Gastroesophageal sphincter (tissue), 4 donors: ENCODE results near the gene CDYL2. TPM values are rescaled to one million over a fixed set of nuclear protein-coding genes. Genes with fewer than 3 reads are reported as not detected.
"Not testable (repeated sequence)": the region's sequence is repeated elsewhere in the genome, so short reads cannot be mapped to it uniquely, and the experiment has no call there.

Experiments used
- ATAC-seq: fragments of 150-250 bp; one replicate; pipeline ENCODE4 v1.9.1; 2016; ENCODE audit warnings: mild to moderate bottlenecking, moderate library complexity
- H3K27ac ChIP-seq, 4 donors: fragments of 200-600 bp; sonication (generic) in 3 of 4; 1 replicate in 3 of 4; 2 replicates in 1 of 4; pipeline ENCODE4 v1.5.1; 2016 to 2019
- H3K27me3 ChIP-seq: fragments of 200-600 bp; sonication (generic); one replicate; pipeline ENCODE4 v1.5.1; 2019
- H3K36me3 ChIP-seq, 2 donors: fragments of 200-600 bp; sonication (generic); one replicate each; pipeline ENCODE4 v1.5.1; 2019; ENCODE audit warnings: control low read depth in 1 of 2
- H3K4me1 ChIP-seq, 3 donors: fragments of 200-600 bp; sonication (generic); 1 replicate in 2 of 3; 2 replicates in 1 of 3; pipeline ENCODE4 v1.5.1; 2016 to 2019; ENCODE audit warnings: control low read depth in 2 of 3
- H3K4me3 ChIP-seq, 2 donors: fragments of 200-600 bp; sonication (generic); one replicate each; pipeline ENCODE4 v1.5.1; 2019; ENCODE audit warnings: mild to moderate bottlenecking in 1 of 2, moderate library complexity in 1 of 2
- H3K9me3 ChIP-seq, 3 donors: fragments of 200-600 bp; sonication (generic); one replicate each; pipeline ENCODE4 v1.5.1; 2017 to 2019; ENCODE audit warnings: control low read depth in 2 of 3
- EP300 ChIP-seq: sonication (generic); formaldehyde crosslinking; IDR thresholded peaks from one replicate; pipeline ENCODE4 v1.6.1; 2017; ENCODE audit warnings: antibody characterized with exemption, mild to moderate bottlenecking
- POLR2A ChIP-seq, 2 donors: fragments of 450-650 bp; IDR thresholded peaks; one replicate each; pipeline ENCODE4 v1.6.1; 2017; ENCODE audit warnings: antibody characterized with exemption in 2 of 2, mild to moderate bottlenecking in 2 of 2, moderate library complexity in 1 of 2
- POLR2AphosphoS5 ChIP-seq: sonication (generic); formaldehyde crosslinking; IDR thresholded peaks from one replicate; pipeline ENCODE4 v1.6.1; 2017; ENCODE audit warnings: antibody characterized with exemption
- WGBS, 2 donors: methylation state at CpG; one replicate each; pipeline ENCODE4 v1.1.5; 2018; ENCODE audit warnings: low coverage in 1 of 2; 5-methylcytosine and 5-hydroxymethylcytosine counted together
- total RNA-seq, 4 donors: library from RNA; depleted of rRNA; stranded (reverse); fragments of >200 nt; gene quantifications; one replicate each; pipeline ENCODE4 v1.1.0, GENCODE V29; 2016
- TF ChIP-seq, protein P1 (sequence below), 4 experiments: fragments of 200-600 bp in 2 of 4; fragments of 450-650 bp in 2 of 4; sonication (generic) in 1 of 4; IDR thresholded peaks; one replicate each; pipeline ENCODE4 v1.5.1; 2017 to 2019; ENCODE audit warnings: antibody characterized with exemption in 4 of 4, mild to moderate bottlenecking in 2 of 4, moderate library complexity in 2 of 4

The CDYL2 gene
- total RNA-seq, 4 donors from 2014 or later: 0.78 to 11.7 (median 3.2) TPM

- H3K9me3 ChIP-seq: peaks cover 0 to 22% (median 0%) of the 10 kb centered on the region in 3 donors
- no peaks in the 10 kb centered on the region for H3K27me3 ChIP-seq
- TF ChIP-seq, protein P1, sequence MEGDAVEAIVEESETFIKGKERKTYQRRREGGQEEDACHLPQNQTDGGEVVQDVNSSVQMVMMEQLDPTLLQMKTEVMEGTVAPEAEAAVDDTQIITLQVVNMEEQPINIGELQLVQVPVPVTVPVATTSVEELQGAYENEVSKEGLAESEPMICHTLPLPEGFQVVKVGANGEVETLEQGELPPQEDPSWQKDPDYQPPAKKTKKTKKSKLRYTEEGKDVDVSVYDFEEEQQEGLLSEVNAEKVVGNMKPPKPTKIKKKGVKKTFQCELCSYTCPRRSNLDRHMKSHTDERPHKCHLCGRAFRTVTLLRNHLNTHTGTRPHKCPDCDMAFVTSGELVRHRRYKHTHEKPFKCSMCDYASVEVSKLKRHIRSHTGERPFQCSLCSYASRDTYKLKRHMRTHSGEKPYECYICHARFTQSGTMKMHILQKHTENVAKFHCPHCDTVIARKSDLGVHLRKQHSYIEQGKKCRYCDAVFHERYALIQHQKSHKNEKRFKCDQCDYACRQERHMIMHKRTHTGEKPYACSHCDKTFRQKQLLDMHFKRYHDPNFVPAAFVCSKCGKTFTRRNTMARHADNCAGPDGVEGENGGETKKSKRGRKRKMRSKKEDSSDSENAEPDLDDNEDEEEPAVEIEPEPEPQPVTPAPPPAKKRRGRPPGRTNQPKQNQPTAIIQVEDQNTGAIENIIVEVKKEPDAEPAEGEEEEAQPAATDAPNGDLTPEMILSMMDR (IDR thresholded peaks at IDR 0.05): no peak
- TF ChIP-seq POLR2AphosphoS5 (no peak), POLR2A (IDR thresholded peaks at IDR 0.05) (no peak), EP300 (no peak)
- WGBS, 2 donors: 33 to 54% methylated on average over 1 to 3 of the region's 5 CpGs
- no peak overlapping the region for H3K4me3 ChIP-seq
- ATAC-seq: no peak
- no peak overlapping the region for H3K27ac ChIP-seq
- no peaks in the 10 kb centered on the region for H3K4me1 ChIP-seq
- H3K36me3 ChIP-seq: no peaks in the 10 kb centered on the region
These were observed 152.0 kb downstream of the CDYL2 start for GRCh38 chr16:80652441-80652840.

DNA sequence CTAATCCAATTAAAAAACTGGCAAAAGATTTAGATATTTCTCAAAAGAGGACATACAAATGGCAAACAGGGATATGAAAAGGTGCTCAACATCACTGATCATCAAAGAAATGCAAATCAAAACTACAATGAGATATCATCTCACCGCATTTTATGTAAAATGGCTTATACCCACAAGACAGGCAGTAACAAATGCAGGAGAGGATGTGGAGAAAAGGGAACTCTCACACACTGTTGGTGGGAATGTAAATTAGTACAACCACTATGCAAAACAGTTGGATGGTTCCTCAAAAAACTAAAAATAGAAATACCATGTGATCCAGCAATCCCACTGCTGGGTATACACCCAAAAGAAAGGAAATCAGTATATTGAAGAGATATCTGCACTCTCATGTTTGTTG, 154.1 kb downstream of the CDYL2 start:
- 67 to 100% methylated on average over 1 of the region's 1 CpG for WGBS, 2 donors
- not testable (repeated sequence) for H3K4me3 ChIP-seq, ATAC-seq, H3K4me1 ChIP-seq, H3K27me3 ChIP-seq, H3K36me3 ChIP-seq, H3K27ac ChIP-seq
- H3K9me3 ChIP-seq: peaks cover 0 to 33% (median 0%) of the 10 kb centered on the region in 3 donors

GRCh38 chr16:80640316-80640715, 164.1 kb downstream of the CDYL2 start:
- peaks cover 0 to 30% (median 0%) of the 10 kb centered on the region in 3 donors for H3K9me3 ChIP-seq
- no peaks in the 10 kb centered on the region for H3K4me1 ChIP-seq
- ATAC-seq: no peak
- H3K4me3 ChIP-seq: no peak overlapping the region
- 92 to 95% methylated on average over 2 to 3 of the region's 3 CpGs for WGBS, 2 donors
- no peak overlapping the region for H3K27ac ChIP-seq
- TF ChIP-seq, protein P1 (IDR thresholded peaks at IDR 0.05): no peak
- TF ChIP-seq POLR2A (IDR thresholded peaks at IDR 0.05): no peak
- no peak for TF ChIP-seq POLR2AphosphoS5
- no peak for TF ChIP-seq EP300
- no peaks in the 10 kb centered on the region for H3K27me3 ChIP-seq
- no peaks in the 10 kb centered on the region for H3K36me3 ChIP-seq

DNA sequence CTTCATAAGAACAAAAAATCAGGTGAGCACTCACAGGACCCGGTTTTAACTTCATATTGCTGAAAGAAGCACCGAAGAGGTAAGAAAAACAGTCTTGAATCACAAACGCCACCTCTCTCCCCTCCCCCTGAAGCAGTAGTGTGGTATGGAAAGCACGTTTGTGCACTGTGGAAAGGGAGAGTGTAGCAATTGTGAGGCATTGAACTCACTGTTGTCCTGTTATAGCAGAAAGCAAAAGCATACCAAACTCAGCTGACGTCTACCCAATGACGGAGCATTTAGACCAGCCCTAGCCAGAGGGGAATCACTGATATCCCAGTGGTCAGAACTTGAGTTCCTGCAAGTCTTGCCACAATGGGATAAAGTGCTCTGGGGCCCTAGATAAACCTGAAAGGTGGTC, 164.8 kb downstream of the CDYL2 start:
- Histone ChIP-seq H3K27ac (no peak overlapping the region), H3K9me3 (peaks cover 0 to 36% (median 0%) of the 10 kb centered on the region in 3 donors), H3K4me3 (no peak overlapping the region), H3K4me1 (no peaks in the 10 kb centered on the region), H3K27me3 (no peaks in the 10 kb centered on the region), H3K36me3 (no peaks in the 10 kb centered on the region)
- WGBS, 2 donors: 68 to 86% methylated on average over 1 to 3 of the region's 6 CpGs
- TF ChIP-seq POLR2A (IDR thresholded peaks at IDR 0.05) (no peak), EP300 (no peak), POLR2AphosphoS5 (no peak)
- TF ChIP-seq, protein P1 (IDR thresholded peaks at IDR 0.05): no peak
- ATAC-seq: no peak

DNA sequence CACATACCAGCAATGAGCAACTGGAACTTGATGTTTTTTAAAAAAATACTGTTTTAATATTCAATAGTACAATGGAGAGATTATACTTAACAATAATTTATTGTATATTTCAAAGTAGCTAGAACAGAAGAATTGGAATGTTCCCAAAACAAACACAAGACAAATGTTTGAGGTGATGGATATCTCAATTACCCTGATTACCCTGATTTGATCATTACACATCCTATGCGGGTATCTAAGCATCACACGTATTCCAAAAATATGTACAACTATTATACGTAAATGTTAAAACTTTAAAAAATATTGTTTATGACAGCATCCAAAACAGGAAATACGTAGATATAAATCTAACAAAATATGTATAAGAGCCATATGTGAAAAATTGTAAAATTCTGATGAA, 166.8 kb downstream of the CDYL2 start:
- TF ChIP-seq EP300 (no peak), POLR2A (IDR thresholded peaks at IDR 0.05) (no peak), POLR2AphosphoS5 (no peak)
- TF ChIP-seq, protein P1 (IDR thresholded peaks at IDR 0.05): no peak
- ATAC-seq: no peak
- H3K4me1 ChIP-seq: no peaks in the 10 kb centered on the region
- H3K36me3 ChIP-seq: no peaks in the 10 kb centered on the region
- no peak overlapping the region for H3K4me3 ChIP-seq
- peaks cover 0 to 36% (median 0%) of the 10 kb centered on the region in 3 donors for H3K9me3 ChIP-seq
- no peaks in the 10 kb centered on the region for H3K27me3 ChIP-seq
- H3K27ac ChIP-seq: no peak overlapping the region
- 77 to 93% methylated on average over 4 of the region's 4 CpGs for WGBS, 2 donors
